Immature natural killer cell (primary cell): ENCODE results near the gene ZNF443. TPM values are rescaled to one million over a fixed set of nuclear protein-coding genes. Genes with fewer than 3 reads are reported as not detected.
A peak's percentile ranks its signal among the peaks of the same experiment; 100 is the strongest.
"Not testable (repeated sequence)": the region's sequence is repeated elsewhere in the genome, so short reads cannot be mapped to it uniquely, and the experiment has no call there.

Source experiments
- DNase-seq, 3 donors: peaks; one replicate each; pipeline ENCODE4 v3.0.0; 2022; ENCODE audit warnings: mixed read lengths in 1 of 3
- H3K27ac Mint-ChIP-seq, 6 donors: one replicate each; pipeline ENCODE4 v1.8.0; 2020; ENCODE audit warnings: mixed read lengths in 6 of 6, mild to moderate bottlenecking in 5 of 6, inconsistent platforms in 4 of 6, moderate library complexity in 3 of 6
- H3K27me3 Mint-ChIP-seq, 3 donors: one replicate each; pipeline ENCODE4 v1.8.0; 2020 to 2021; ENCODE audit warnings: low read depth in 3 of 3, mild to moderate bottlenecking in 3 of 3, mixed read lengths in 3 of 3, moderate library complexity in 3 of 3, inconsistent platforms in 1 of 3
- H3K36me3 Mint-ChIP-seq, 3 donors: one replicate each; pipeline ENCODE4 v1.8.0; 2020; ENCODE audit warnings: mixed read lengths in 3 of 3, inconsistent platforms in 2 of 3, mild to moderate bottlenecking in 2 of 3
- H3K4me1 Mint-ChIP-seq, 2 donors: one replicate each; pipeline ENCODE4 v1.8.0; 2020; ENCODE audit warnings: inconsistent platforms in 2 of 2, mild to moderate bottlenecking in 2 of 2, mixed read lengths in 2 of 2, moderate library complexity in 1 of 2
- H3K4me3 Mint-ChIP-seq, 5 donors: one replicate each; pipeline ENCODE4 v1.8.0; 2020; ENCODE audit warnings: mild to moderate bottlenecking in 5 of 5, mixed read lengths in 5 of 5, inconsistent platforms in 3 of 5, moderate library complexity in 3 of 5
- H3K9me3 Mint-ChIP-seq, 6 donors: one replicate each; pipeline ENCODE4 v1.8.0; 2020; ENCODE audit warnings: mild to moderate bottlenecking in 6 of 6, mixed read lengths in 6 of 6, inconsistent platforms in 4 of 6, moderate library complexity in 3 of 6
- polyA plus RNA-seq, 3 donors: library from polyadenylated mRNA; unstranded; fragments of 300-500 nt; fragmentation: Illumina TruSeq; gene quantifications; one replicate each; pipeline ENCODE4 v1.2.3, GENCODE V29; 2021

Gene ZNF443
- 1 to 10 TPM in 2 of 3 donors, not detected in 1; 1.9 to 3.0 TPM for polyA plus RNA-seq

- Mint-ChIP-seq H3K9me3 (peaks cover 0 to 8% (median 5%) of the 10 kb centered on the region in 6 donors), H3K4me3 (peak within 1 kb of the TSS; percentile 99 to 100 (median 100)), H3K36me3 (peaks cover 0 to 4% (median 0%) of the 10 kb centered on the region in 3 donors), H3K27ac (peak within 1 kb of the TSS; percentile 93 to 98 (median 96)), H3K4me1 (peaks cover 15 to 20% of the 10 kb centered on the region in 2 donors), H3K27me3 (peaks cover 0 to 8% (median 5%) of the 10 kb centered on the region in 3 donors)
- peak; percentile 98 to 99 (median 98) for DNase-seq
Measured at GRCh38 chr19:12440541-12441316, at the start of gene ZNF443. Gene ZNF443, minus strand, starts transcription at chr19:12441021. Its CDS starts 107 bp downstream, at chr19:12440914.

GRCh38 chr19:12486265-12486783 lies 45.5 kb upstream of the ZNF443 start:
- peak overlapping the region in 2 of 5 donors; percentile 30 to 67 for H3K4me3 Mint-ChIP-seq
- not testable (repeated sequence) for H3K9me3 Mint-ChIP-seq, H3K36me3 Mint-ChIP-seq, H3K27me3 Mint-ChIP-seq, H3K27ac Mint-ChIP-seq, DNase-seq
- peaks cover 30 to 36% of the 10 kb centered on the region in 2 donors for H3K4me1 Mint-ChIP-seq

DNA sequence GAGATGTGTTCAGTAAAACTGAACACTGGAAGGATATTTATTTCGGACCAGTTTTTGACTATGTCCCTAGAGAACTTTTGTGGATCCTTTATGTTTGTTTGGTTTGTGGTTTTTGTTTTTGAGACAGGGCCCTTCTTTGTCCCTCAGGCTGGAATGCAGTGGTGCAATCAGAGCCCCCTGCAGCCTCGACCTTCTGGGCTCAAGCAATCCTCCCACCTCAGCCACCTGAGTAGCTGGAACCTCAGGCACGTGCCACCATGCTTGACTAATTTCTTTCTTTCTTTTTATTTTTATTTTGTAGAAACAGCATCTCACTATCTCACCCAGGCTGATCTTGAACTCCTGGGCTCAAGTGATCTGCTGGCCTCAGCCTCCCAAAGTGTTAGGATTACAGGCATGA lies 44.8 kb upstream of the ZNF443 start:
- Mint-ChIP-seq H3K4me1 (peaks cover 30 to 37% of the 10 kb centered on the region in 2 donors), H3K27me3 (peaks cover 0 to 7% (median 0%) of the 10 kb centered on the region in 3 donors), H3K9me3 (no peaks in the 10 kb centered on the region), H3K4me3 (peak overlapping the region; percentile 96 to 98 (median 98)), H3K27ac (peak overlapping the region in 4 of 6 donors; percentile 79 to 94 (median 92)), H3K36me3 (no peaks in the 10 kb centered on the region)
- DNase-seq = no peak

GRCh38 chr19:12485052-12485416 lies 44.2 kb upstream of the ZNF443 start:
- H3K36me3 Mint-ChIP-seq = no peaks in the 10 kb centered on the region
- H3K27ac Mint-ChIP-seq = peak overlapping the region; percentile 79 to 94 (median 90)
- DNase-seq = no peak
- peaks cover 30 to 37% of the 10 kb centered on the region in 2 donors for H3K4me1 Mint-ChIP-seq
- H3K9me3 Mint-ChIP-seq = no peaks in the 10 kb centered on the region
- peaks cover 0 to 4% (median 0%) of the 10 kb centered on the region in 3 donors for H3K27me3 Mint-ChIP-seq
- H3K4me3 Mint-ChIP-seq = peak overlapping the region; percentile 96 to 98 (median 98)

DNA sequence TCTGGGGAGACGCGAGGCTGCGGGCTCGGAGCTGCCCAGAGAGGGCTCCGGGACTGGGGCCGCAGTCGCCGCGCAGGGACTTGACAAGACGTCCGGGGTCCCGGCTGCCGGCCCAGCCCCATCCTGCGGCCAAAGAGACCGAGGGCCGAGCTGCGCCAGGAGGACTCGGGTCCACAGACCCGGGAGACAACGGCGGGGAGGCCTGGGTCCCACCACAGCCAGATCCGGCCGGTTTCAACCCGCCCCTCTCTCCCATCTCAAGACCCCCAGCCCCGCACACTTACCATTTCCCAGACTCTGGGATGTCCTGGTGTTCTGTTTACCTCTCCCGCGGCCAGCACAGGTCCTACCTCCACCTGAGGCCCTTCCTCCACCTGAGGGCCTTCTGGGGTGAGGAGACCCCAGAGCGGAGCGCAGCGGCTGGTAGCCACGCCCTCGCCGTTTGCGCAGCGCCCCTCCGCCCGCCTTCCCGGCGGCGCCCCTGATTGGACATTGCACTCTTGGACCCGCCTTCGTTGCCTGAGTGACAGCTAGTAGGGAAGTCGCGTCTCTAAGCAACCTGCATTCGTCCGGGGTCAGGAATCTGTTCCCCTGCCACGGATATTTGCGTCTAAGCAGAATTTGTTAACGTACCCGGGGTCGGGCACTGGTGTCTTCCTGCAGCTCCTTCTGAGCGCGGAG lies 43.7 kb upstream of the ZNF443 start, which contains the start of gene ZNF709:
Gene ZNF709 (minus strand): TSS at position 446 of the 681 bp plus-strand sequence. CDS start 159 bp downstream, at position 287.
- Mint-ChIP-seq H3K4me3 (peak within 1 kb of the TSS; percentile 96 to 98 (median 98)), H3K27ac (peak within 1 kb of the TSS; percentile 79 to 94 (median 90)), H3K36me3 (no peaks in the 10 kb centered on the region), H3K9me3 (no peaks in the 10 kb centered on the region), H3K4me1 (peaks cover 30 to 37% of the 10 kb centered on the region in 2 donors), H3K27me3 (peaks cover 0 to 4% (median 0%) of the 10 kb centered on the region in 3 donors)
- peak; percentile 87 for DNase-seq

DNA sequence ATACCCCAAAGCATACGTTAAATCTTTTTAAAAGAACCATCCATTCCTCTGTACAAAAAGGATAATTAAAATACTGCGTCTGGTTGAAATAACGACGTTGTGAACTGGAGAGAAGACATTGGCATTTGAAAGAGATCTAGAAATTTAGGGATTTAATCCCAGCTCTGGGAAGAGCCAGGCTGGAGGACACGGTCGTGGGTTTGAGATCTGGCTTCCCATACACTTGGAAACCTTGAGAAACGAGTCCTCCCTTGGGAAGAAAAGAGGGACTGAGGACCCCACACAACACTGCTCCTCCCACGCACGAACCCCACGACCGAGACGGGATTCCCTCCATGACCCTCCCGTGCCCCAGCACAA lies 43.2 kb upstream of the ZNF443 start:
- Mint-ChIP-seq H3K4me1 (peaks cover 30 to 37% of the 10 kb centered on the region in 2 donors), H3K36me3 (no peaks in the 10 kb centered on the region), H3K4me3 (peak overlapping the region; percentile 96 to 98 (median 98)), H3K27ac (peak overlapping the region; percentile 44 to 80 (median 76)), H3K27me3 (peaks cover 0 to 4% (median 0%) of the 10 kb centered on the region in 3 donors), H3K9me3 (no peaks in the 10 kb centered on the region)
- no peak for DNase-seq

GRCh38 chr19:12482509-12482886 lies 41.7 kb upstream of the ZNF443 start:
- Mint-ChIP-seq H3K9me3 (no peaks in the 10 kb centered on the region), H3K36me3 (no peaks in the 10 kb centered on the region), H3K4me3 (peak overlapping the region; percentile 28 to 69 (median 53)), H3K4me1 (peaks cover 36 to 50% of the 10 kb centered on the region in 2 donors), H3K27ac (peak overlapping the region in 4 of 6 donors; percentile 36 to 60 (median 46)), H3K27me3 (peaks cover 0 to 2% (median 0%) of the 10 kb centered on the region in 3 donors)
- DNase-seq = no peak

DNA sequence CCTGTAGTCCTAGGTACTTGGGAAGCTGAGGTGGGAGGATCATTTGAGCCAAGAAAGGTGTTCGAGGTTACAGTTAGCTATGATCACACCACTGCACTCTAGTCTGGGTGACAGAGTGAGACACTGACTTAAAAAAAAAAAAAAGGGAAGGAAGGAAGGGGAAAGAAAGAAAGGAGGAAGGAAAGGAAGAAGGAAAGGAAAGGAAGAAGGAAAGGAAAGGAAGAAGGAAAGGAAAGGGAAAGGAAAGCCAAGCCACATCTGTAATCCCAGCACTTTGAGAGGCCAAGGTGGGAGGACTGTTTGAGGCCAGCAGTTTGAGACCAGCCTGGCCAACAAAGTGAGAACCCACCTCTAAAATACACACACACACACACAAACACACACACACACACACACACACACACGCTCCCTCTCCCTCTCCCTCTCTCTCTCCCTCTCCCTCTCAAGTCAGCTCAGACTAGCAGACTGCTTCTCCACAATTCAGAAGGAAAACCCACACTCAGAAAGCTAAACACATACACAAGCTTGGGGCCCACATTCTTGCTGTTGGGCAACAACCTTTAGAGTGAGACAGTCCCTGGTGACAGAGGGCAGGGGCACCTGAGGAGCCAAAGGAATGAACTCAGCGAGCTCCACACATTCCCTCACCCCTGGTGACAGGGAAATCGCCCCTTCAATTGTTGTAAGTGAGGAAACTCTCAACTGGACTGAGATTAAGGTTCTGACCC lies 41.1 kb upstream of the ZNF443 start:
- Mint-ChIP-seq H3K4me3 (peak overlapping the region; percentile 25 to 69 (median 45)), H3K27me3 (no peaks in the 10 kb centered on the region), H3K9me3 (no peaks in the 10 kb centered on the region), H3K27ac (peak overlapping the region in 5 of 6 donors; percentile 12 to 85 (median 66)), H3K36me3 (no peaks in the 10 kb centered on the region), H3K4me1 (peaks cover 36 to 50% of the 10 kb centered on the region in 2 donors)
- no peak for DNase-seq

- Mint-ChIP-seq H3K4me1 (peaks cover 20 to 32% of the 10 kb centered on the region in 2 donors), H3K27me3 (no peaks in the 10 kb centered on the region), H3K27ac (peak overlapping the region in 1 of 6 donors; percentile 17), H3K9me3 (no peaks in the 10 kb centered on the region), H3K36me3 (no peaks in the 10 kb centered on the region), H3K4me3 (no peak overlapping the region)
- DNase-seq = no peak
Measured at GRCh38 chr19:12478234-12478941, 37.6 kb upstream of the ZNF443 start.

DNA sequence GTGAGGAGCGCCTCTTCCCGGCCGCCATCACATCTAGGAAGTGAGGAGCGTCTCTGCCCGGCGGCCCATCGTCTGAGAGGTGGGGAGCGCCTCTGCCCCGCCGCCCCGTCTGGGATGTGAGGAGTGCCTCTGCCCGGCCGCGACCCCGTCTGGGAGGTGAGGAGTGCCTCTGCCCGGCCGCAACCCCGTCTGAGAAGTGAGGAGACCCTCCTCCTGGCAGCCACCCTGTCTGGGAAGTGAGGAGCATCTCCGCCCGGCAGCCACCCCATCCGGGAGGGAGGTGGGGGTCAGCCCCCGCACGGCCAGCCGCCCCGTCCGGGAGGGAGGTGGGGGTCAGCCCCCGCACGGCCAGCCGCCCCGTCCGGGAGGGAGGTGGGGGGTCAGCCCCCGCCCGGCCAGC lies 26.8 kb upstream of the ZNF443 start:
- not testable (repeated sequence) for H3K4me3 Mint-ChIP-seq, DNase-seq, H3K27me3 Mint-ChIP-seq

GRCh38 chr19:12465211-12465610 lies 24.4 kb upstream of the ZNF443 start:
- Mint-ChIP-seq H3K4me1 (no peaks in the 10 kb centered on the region), H3K4me3 (no peak overlapping the region), H3K36me3 (peaks cover 30 to 32% (median 31%) of the 10 kb centered on the region in 3 donors), H3K27me3 (peaks cover 0 to 4% (median 3%) of the 10 kb centered on the region in 3 donors), H3K27ac (no peak overlapping the region), H3K9me3 (peaks cover 34 to 64% (median 54%) of the 10 kb centered on the region in 6 donors)
- DNase-seq = no peak

More for the DNA sequence above, 26.8 kb upstream of the ZNF443 start:
- Mint-ChIP-seq H3K9me3 (peaks cover 20 to 49% (median 41%) of the 10 kb centered on the region in 6 donors), H3K36me3 (peaks cover 23 to 35% (median 33%) of the 10 kb centered on the region in 3 donors)
- not testable (repeated sequence) for H3K4me1 Mint-ChIP-seq, H3K27ac Mint-ChIP-seq

GRCh38 chr19:12464769-12465168 lies 23.9 kb upstream of the ZNF443 start:
- H3K27me3 Mint-ChIP-seq = peaks cover 0 to 4% (median 3%) of the 10 kb centered on the region in 3 donors
- peaks cover 28 to 33% (median 30%) of the 10 kb centered on the region in 3 donors for H3K36me3 Mint-ChIP-seq
- no peak for DNase-seq
- peaks cover 31 to 64% (median 53%) of the 10 kb centered on the region in 6 donors for H3K9me3 Mint-ChIP-seq
- H3K4me3 Mint-ChIP-seq = no peak overlapping the region
- no peaks in the 10 kb centered on the region for H3K4me1 Mint-ChIP-seq
- no peak overlapping the region for H3K27ac Mint-ChIP-seq
